Transverse colon (tissue), 4 donors: Measurements from ENCODE around the gene CFAP53.

Experiments
- CTCF ChIP-seq, 5 experiments: fragments of 200-600 bp in 3 of 5; fragments of 450-650 bp in 2 of 5; sonication (generic) in 3 of 5; IDR thresholded peaks; 1 replicate in 2 of 5; 2 replicates in 3 of 5; pipeline ENCODE4 v1.5.1; 2016 to 2017; ENCODE audit warnings: antibody characterized with exemption in 5 of 5, inconsistent platforms in 3 of 5, mild to moderate bottlenecking in 2 of 5, moderate library complexity in 1 of 5
- POLR2AphosphoS5 ChIP-seq, 3 donors: sonication (generic); formaldehyde crosslinking; IDR thresholded peaks; one replicate each; pipeline ENCODE4 v1.6.1; 2016; ENCODE audit warnings: antibody characterized with exemption in 3 of 3

DNA sequence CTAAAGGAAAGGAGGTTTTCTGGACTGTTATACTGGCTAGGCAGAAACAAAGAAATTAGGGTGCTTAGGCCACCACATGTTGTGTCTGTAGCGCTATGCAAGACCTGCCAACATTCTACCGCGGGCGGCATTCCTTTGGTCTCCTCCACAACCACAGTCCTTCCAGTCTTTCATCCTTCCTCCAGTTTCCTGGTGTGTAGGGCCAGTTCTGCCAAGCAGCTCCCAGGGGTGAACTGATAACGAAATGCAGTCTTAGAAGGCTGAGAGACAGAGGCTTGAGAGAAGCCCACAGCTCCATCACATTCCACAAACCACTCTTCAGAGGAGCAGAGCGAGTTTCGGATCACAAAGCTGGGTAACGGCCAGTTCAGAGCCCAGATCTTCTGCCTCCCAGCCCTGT lies 40.6 kb upstream of the CFAP53 start:
- TF ChIP-seq CTCF (IDR thresholded peaks at IDR 0.05) (no peak), POLR2AphosphoS5 (IDR thresholded peaks at IDR 0.05) (no peak)
